H1 (cell line): ENCODE results near the gene MILR1.
"Not testable (repeated sequence)": the region's sequence is repeated elsewhere in the genome, so short reads cannot be mapped to it uniquely, and the experiment has no call there.

ENCODE experiments used
- ATF3 ChIP-seq: IDR thresholded peaks from 2 replicates; pipeline ENCODE4 v1.6.1; 2011; ENCODE audit warnings: low read depth, mild to moderate bottlenecking, low read length; ENCODE audit not compliant: insufficient read depth
- CTCF ChIP-seq, 3 experiments: IDR thresholded peaks; 1 replicate in 2 of 3; 2 replicates in 1 of 3; pipeline versions ENCODE4 v1.5.1 to v1.6.1; 2011; ENCODE audit warnings: low read length in 3 of 3, mild to moderate bottlenecking in 3 of 3, inconsistent platforms in 2 of 3, low read depth in 1 of 3, moderate library complexity in 1 of 3; ENCODE audit not compliant: insufficient read depth in 1 of 3; ENCODE audit errors: control extremely low read depth in 1 of 3
- FOSL1 ChIP-seq: IDR thresholded peaks from 2 replicates; pipeline ENCODE4 v1.6.1; 2011; ENCODE audit warnings: mild to moderate bottlenecking, low read depth, low read length, moderate library complexity; ENCODE audit not compliant: insufficient read depth
- HDAC2 ChIP-seq, 2 experiments: fragments of 300-600 bp in 1 of 2; sonication (generic) in 1 of 2; IDR thresholded peaks; 2 replicates each; pipeline ENCODE4 v1.6.1; 2011 to 2012; ENCODE audit warnings: low read depth in 2 of 2, low read length in 2 of 2, mild to moderate bottlenecking in 2 of 2, moderate library complexity in 2 of 2, borderline replicate concordance in 1 of 2, inconsistent platforms in 1 of 2
- POLR2A ChIP-seq, 2 experiments: IDR thresholded peaks; 1 replicate in 1 of 2; 2 replicates in 1 of 2; pipeline ENCODE4 v1.6.1; 2011; ENCODE audit warnings: low read depth in 2 of 2, low read length in 2 of 2, mild to moderate bottlenecking in 2 of 2; ENCODE audit errors: control extremely low read depth in 1 of 2
- POU5F1 ChIP-seq: IDR thresholded peaks from 2 replicates; pipeline ENCODE4 v1.6.1; 2011; ENCODE audit warnings: low read depth, mild to moderate bottlenecking, low read length, moderate library complexity
- YY1 ChIP-seq: IDR thresholded peaks from 2 replicates; pipeline ENCODE4 v1.6.1; 2011; ENCODE audit warnings: low read depth, mild to moderate bottlenecking, low read length
- TF ChIP-seq, protein P1 (sequence below): fragments of 300-600 bp; sonication (generic); IDR thresholded peaks from 2 replicates; pipeline ENCODE4 v1.7.1; 2012; ENCODE audit warnings: low read length, moderate library complexity, mild to moderate bottlenecking, inconsistent platforms; ENCODE audit not compliant: insufficient replicate concordance

DNA sequence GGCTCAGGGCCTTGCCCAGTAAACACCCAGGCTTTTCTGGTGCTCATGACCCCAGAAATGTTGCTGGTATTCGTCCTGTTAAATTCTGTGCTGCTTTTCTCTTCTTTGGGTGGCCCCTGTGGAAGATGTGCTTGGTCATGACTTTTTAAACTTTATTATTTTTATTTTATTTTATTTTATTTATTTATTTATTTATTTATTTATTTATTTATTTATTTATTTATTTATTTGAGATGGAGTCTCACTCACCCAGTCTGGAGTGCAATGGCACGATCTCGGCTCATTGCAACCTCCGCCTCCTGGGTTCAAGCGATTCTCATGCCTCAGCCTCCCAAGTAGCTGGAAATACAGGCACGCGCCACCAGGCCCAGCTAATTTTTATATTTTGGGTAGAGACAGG lies 10.9 kb downstream of the MILR1 start:
- TF ChIP-seq POLR2A (IDR thresholded peaks at IDR 0.05; ENCODE audit: control extremely low read depth in 1 of 2, low read depth in 2 of 2, low read length in 2 of 2); YY1; HDAC2 (IDR thresholded peaks at IDR 0.05; ENCODE audit: borderline replicate concordance in 1 of 2, low read depth in 2 of 2, low read length in 2 of 2); ATF3; CTCF (IDR thresholded peaks at IDR 0.05; ENCODE audit: control extremely low read depth in 1 of 3, insufficient read depth in 1 of 3, low read depth in 1 of 3, low read length in 3 of 3); FOSL1; POU5F1: not testable (repeated sequence)
- TF ChIP-seq, protein P1, sequence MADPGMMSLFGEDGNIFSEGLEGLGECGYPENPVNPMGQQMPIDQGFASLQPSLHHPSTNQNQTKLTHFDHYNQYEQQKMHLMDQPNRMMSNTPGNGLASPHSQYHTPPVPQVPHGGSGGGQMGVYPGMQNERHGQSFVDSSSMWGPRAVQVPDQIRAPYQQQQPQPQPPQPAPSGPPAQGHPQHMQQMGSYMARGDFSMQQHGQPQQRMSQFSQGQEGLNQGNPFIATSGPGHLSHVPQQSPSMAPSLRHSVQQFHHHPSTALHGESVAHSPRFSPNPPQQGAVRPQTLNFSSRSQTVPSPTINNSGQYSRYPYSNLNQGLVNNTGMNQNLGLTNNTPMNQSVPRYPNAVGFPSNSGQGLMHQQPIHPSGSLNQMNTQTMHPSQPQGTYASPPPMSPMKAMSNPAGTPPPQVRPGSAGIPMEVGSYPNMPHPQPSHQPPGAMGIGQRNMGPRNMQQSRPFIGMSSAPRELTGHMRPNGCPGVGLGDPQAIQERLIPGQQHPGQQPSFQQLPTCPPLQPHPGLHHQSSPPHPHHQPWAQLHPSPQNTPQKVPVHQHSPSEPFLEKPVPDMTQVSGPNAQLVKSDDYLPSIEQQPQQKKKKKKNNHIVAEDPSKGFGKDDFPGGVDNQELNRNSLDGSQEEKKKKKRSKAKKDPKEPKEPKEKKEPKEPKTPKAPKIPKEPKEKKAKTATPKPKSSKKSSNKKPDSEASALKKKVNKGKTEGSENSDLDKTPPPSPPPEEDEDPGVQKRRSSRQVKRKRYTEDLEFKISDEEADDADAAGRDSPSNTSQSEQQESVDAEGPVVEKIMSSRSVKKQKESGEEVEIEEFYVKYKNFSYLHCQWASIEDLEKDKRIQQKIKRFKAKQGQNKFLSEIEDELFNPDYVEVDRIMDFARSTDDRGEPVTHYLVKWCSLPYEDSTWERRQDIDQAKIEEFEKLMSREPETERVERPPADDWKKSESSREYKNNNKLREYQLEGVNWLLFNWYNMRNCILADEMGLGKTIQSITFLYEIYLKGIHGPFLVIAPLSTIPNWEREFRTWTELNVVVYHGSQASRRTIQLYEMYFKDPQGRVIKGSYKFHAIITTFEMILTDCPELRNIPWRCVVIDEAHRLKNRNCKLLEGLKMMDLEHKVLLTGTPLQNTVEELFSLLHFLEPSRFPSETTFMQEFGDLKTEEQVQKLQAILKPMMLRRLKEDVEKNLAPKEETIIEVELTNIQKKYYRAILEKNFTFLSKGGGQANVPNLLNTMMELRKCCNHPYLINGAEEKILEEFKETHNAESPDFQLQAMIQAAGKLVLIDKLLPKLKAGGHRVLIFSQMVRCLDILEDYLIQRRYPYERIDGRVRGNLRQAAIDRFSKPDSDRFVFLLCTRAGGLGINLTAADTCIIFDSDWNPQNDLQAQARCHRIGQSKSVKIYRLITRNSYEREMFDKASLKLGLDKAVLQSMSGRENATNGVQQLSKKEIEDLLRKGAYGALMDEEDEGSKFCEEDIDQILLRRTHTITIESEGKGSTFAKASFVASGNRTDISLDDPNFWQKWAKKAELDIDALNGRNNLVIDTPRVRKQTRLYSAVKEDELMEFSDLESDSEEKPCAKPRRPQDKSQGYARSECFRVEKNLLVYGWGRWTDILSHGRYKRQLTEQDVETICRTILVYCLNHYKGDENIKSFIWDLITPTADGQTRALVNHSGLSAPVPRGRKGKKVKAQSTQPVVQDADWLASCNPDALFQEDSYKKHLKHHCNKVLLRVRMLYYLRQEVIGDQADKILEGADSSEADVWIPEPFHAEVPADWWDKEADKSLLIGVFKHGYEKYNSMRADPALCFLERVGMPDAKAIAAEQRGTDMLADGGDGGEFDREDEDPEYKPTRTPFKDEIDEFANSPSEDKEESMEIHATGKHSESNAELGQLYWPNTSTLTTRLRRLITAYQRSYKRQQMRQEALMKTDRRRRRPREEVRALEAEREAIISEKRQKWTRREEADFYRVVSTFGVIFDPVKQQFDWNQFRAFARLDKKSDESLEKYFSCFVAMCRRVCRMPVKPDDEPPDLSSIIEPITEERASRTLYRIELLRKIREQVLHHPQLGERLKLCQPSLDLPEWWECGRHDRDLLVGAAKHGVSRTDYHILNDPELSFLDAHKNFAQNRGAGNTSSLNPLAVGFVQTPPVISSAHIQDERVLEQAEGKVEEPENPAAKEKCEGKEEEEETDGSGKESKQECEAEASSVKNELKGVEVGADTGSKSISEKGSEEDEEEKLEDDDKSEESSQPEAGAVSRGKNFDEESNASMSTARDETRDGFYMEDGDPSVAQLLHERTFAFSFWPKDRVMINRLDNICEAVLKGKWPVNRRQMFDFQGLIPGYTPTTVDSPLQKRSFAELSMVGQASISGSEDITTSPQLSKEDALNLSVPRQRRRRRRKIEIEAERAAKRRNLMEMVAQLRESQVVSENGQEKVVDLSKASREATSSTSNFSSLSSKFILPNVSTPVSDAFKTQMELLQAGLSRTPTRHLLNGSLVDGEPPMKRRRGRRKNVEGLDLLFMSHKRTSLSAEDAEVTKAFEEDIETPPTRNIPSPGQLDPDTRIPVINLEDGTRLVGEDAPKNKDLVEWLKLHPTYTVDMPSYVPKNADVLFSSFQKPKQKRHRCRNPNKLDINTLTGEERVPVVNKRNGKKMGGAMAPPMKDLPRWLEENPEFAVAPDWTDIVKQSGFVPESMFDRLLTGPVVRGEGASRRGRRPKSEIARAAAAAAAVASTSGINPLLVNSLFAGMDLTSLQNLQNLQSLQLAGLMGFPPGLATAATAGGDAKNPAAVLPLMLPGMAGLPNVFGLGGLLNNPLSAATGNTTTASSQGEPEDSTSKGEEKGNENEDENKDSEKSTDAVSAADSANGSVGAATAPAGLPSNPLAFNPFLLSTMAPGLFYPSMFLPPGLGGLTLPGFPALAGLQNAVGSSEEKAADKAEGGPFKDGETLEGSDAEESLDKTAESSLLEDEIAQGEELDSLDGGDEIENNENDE = not testable (repeated sequence)
